Gastrocnemius medialis (tissue), 4 donors: Measurements from ENCODE around the gene RNU6-8. TPM values are rescaled to one million over a fixed set of nuclear protein-coding genes. Genes with fewer than 3 reads are reported as not detected.

Experiments used
- ATAC-seq, 2 donors: fragments of 150-250 bp; one replicate each; pipeline ENCODE4 v1.9.1; 2016
- DNase-seq, 2 donors: peaks; one replicate each; pipeline ENCODE4 v3.0.0-alpha.2; 2019
- H3K27ac ChIP-seq, 4 donors: fragments of 200-600 bp; sonication (generic); 1 replicate in 1 of 4; 2 replicates in 3 of 4; pipeline ENCODE4 v1.5.1; 2016 to 2018; ENCODE audit warnings: mild to moderate bottlenecking in 2 of 4, moderate library complexity in 1 of 4
- H3K27me3 ChIP-seq, 3 donors: fragments of 200-600 bp; sonication (generic) in 2 of 3; 1 replicate in 1 of 3; 2 replicates in 2 of 3; pipeline versions ENCODE4 v1.5.1 to v1.6.0; 2016 to 2019; ENCODE audit warnings: mild to moderate bottlenecking in 1 of 3, moderate library complexity in 1 of 3
- H3K36me3 ChIP-seq, 2 donors: fragments of 200-600 bp; sonication (generic) in 1 of 2; one replicate each; pipeline ENCODE4 v1.5.1; 2017 to 2018
- H3K4me1 ChIP-seq, 2 donors: fragments of 200-600 bp; sonication (generic) in 1 of 2; one replicate each; pipeline ENCODE4 v1.5.1; 2016 to 2017; ENCODE audit warnings: mild to moderate bottlenecking in 2 of 2
- H3K4me3 ChIP-seq, 4 donors: fragments of 200-600 bp; sonication (generic) in 3 of 4; 1 replicate in 1 of 4; 2 replicates in 3 of 4; pipeline ENCODE4 v1.5.1; 2016 to 2019; ENCODE audit warnings: mild to moderate bottlenecking in 2 of 4
- H3K9me3 ChIP-seq, 3 donors: fragments of 200-600 bp; sonication (generic) in 2 of 3; 1 replicate in 1 of 3; 2 replicates in 2 of 3; pipeline ENCODE4 v1.5.1; 2016 to 2019
- POLR2A ChIP-seq, 2 donors: fragments of 450-650 bp; IDR thresholded peaks; one replicate each; pipeline ENCODE4 v1.6.1; 2017; ENCODE audit warnings: antibody characterized with exemption in 2 of 2, mild to moderate bottlenecking in 2 of 2, moderate library complexity in 2 of 2
- in situ Hi-C, 4 donors: fragments of 200-750 bp; cut with MboI; loops; one replicate each; pipeline versions ENCODE4 v1.15.0 to v1.8.0; 2017; ENCODE audit warnings: low sequenced_read_pairs in 4 of 4
- intact Hi-C: fragments of 100-400 bp; cut with DNase I; formaldehyde crosslinking; loops from one replicate; pipeline ENCODE4 v1.15.1; 2023; ENCODE audit warnings: low total_unique reads
- total RNA-seq, 4 donors: library from RNA; depleted of rRNA; stranded (reverse); fragments of >200 nt; gene quantifications; one replicate each; pipeline versions ENCODE4 v1.1.0 to v1.2.3, GENCODE V29; 2016
- TF ChIP-seq, protein P1 (sequence below), 5 experiments: fragments of 450-650 bp in 3 of 5; fragments of 200-600 bp in 2 of 5; sonication (generic) in 2 of 5; IDR thresholded peaks in 4 of 5; conservative IDR thresholded peaks in 1 of 5; 1 replicate in 4 of 5; 2 replicates in 1 of 5; pipeline ENCODE4 v1.5.1; 2016 to 2019; ENCODE audit warnings: antibody characterized with exemption in 5 of 5, mild to moderate bottlenecking in 3 of 5, moderate library complexity in 3 of 5

The RNU6-8 gene
- total RNA-seq, result not detected

DNA sequence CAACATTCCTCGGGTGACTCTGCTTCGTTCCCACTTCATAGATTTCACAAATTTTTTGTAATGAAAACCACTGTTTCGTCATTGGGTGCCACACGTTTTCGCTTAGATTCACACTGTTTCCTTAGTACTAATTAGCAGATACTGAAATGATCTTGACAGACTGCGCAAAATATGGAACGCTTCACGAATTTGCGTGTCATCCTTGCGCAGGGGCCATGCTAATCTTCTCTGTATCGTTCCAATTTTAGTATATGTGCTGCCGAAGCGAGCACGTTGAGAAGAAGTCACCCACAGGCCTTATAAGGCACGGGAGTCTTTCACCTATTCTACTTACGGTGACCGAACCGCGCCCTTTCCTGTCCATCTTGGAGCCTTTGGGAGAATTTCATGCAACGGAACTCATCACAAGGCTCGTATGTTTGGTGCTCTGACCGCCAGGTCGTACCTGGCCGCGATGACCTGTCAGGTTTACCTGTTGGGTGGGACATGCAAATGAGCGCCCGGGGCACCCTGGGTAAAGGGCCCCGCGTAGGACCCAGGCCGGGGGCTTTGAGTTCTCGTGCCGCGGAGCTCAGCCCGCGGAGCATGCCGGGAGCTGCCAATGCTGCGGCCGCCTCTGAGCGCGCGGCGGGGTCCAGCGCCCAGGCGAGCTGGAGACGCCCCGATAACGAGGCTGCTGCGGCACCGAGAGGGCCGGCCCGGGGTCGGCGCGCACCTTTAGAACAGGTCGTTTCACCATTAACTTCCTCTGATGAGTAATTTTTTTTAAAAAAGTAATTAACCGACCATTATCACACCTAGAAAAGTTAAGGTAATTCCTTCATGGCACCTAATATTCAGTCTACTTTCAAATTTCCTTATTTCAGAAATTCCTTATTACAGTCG, at the start of gene RNU6-8:
RNU6-8 (minus strand) TSS at position 272 of the 885 bp plus-strand sequence.
- H3K4me3 ChIP-seq, result peak within 1 kb of the TSS; percentile 81 to 95 (median 84)
- H3K4me1 ChIP-seq, result peaks cover 11 to 17% of the 10 kb centered on the region in 2 donors
- H3K36me3 ChIP-seq, result no peaks in the 10 kb centered on the region
- peak; percentile 82 to 91 for DNase-seq
- H3K27ac ChIP-seq, result peak within 1 kb of the TSS; percentile 87 to 96 (median 92)
- in situ Hi-C loops, result loop anchor here in 3 of 4 donors (5.0 to 10.0 kb wide), 4 partner anchors 121 to 312 kb away; partner anchors contain the start of gene ARHGAP5 (in 2 of the 3)
- H3K9me3 ChIP-seq, result no peaks in the 10 kb centered on the region
- TF ChIP-seq, protein P1, sequence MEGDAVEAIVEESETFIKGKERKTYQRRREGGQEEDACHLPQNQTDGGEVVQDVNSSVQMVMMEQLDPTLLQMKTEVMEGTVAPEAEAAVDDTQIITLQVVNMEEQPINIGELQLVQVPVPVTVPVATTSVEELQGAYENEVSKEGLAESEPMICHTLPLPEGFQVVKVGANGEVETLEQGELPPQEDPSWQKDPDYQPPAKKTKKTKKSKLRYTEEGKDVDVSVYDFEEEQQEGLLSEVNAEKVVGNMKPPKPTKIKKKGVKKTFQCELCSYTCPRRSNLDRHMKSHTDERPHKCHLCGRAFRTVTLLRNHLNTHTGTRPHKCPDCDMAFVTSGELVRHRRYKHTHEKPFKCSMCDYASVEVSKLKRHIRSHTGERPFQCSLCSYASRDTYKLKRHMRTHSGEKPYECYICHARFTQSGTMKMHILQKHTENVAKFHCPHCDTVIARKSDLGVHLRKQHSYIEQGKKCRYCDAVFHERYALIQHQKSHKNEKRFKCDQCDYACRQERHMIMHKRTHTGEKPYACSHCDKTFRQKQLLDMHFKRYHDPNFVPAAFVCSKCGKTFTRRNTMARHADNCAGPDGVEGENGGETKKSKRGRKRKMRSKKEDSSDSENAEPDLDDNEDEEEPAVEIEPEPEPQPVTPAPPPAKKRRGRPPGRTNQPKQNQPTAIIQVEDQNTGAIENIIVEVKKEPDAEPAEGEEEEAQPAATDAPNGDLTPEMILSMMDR (IDR thresholded peaks at IDR 0.05 in 4 of 5, conservative IDR thresholded peaks at IDR 0.05 in 1 of 5), result no peak
- peak; percentile 84 to 88 for TF ChIP-seq POLR2A (IDR thresholded peaks at IDR 0.05)
- ATAC-seq, result peak; percentile 72 to 76
- intact Hi-C loops, result loop anchor here (5.0 to 10.0 kb wide), 6 partner anchors 49 to 1178 kb away; partner anchors contain the start of genes AP4S1, HEATR5A and STRN3
- no peaks in the 10 kb centered on the region for H3K27me3 ChIP-seq

DNA sequence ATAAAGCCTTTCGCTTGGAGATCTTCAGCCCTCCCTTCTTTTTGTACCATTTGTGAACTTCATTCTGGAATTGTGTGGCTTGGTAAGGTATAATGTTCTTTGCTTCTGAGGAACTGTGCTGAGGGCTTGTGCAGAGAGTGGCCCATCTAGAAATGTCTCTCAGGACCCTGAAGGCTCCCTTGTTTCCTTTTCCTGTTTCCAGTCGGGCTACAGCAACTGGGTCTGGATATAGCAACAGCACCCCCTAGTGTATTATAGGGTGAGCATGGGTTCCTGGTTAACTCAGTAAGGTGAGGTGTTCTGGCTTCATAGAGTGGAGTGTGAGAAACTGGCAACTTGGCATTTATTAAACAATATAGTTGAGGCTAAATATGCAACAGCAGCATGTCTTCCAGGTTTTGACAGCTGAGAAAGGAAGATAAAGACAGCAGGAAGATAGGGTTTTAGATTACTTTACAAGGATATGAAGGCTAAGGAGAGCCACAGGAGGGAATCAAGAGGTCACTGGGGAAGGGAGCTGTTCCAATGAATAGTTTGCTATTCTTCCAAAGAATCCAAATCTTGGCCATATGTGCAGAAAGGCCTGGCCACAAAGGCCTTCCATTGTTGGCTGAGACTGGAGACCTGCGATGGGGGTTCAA, 49.1 kb upstream of the RNU6-8 start:
- Histone ChIP-seq H3K4me3 (no peak overlapping the region), H3K27me3 (no peaks in the 10 kb centered on the region), H3K27ac (peak overlapping the region in 1 of 4 donors; percentile 40), H3K36me3 (no peaks in the 10 kb centered on the region), H3K4me1 (peaks cover 7 to 15% of the 10 kb centered on the region in 2 donors), H3K9me3 (no peaks in the 10 kb centered on the region)
- no peak for TF ChIP-seq POLR2A (IDR thresholded peaks at IDR 0.05)
- TF ChIP-seq, protein P1 (IDR thresholded peaks at IDR 0.05 in 4 of 5, conservative IDR thresholded peaks at IDR 0.05 in 1 of 5), result peak; percentile 50 to 89 (median 79)
- in situ Hi-C loops (loop anchor here (5.0 to 25.0 kb wide), 9 partner anchors 180 to 740 kb away; no protein-coding TSS in a partner anchor), intact Hi-C loops (loop anchor here (1.0 to 5.0 kb wide), 2 partner anchors 50 to 179 kb away; partner anchors contain the start of genes RNU6-7 and RNU6-8)
- peak; percentile 40 to 45 for DNase-seq
- peak; percentile 85 to 93 for ATAC-seq

DNA sequence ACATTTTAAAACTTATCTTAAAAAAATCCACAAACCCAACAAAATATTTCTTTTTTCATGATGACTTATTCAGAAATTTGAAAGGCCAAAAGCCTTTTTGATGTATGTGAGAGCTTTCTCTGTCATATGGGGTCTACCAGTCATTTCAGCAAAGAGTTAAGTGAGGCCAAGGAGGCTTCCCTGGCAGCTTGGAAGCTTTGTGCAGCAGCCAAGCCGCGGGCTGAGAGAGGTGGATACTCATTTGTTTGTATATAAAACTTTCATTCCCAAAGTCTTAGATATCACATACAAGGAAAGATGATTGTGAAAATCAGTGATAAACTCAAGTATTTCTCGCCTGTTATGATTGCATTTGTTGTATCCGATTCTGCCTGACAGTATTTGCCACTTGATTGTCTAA, 48.5 kb upstream of the RNU6-8 start:
- no peaks in the 10 kb centered on the region for H3K9me3 ChIP-seq
- no peak for DNase-seq
- H3K4me3 ChIP-seq, result no peak overlapping the region
- ATAC-seq, result no peak
- peak overlapping the region in 1 of 4 donors; percentile 40 for H3K27ac ChIP-seq
- peaks cover 7 to 15% of the 10 kb centered on the region in 2 donors for H3K4me1 ChIP-seq
- no peaks in the 10 kb centered on the region for H3K27me3 ChIP-seq
- TF ChIP-seq POLR2A (IDR thresholded peaks at IDR 0.05), result no peak
- TF ChIP-seq, protein P1 (IDR thresholded peaks at IDR 0.05 in 4 of 5, conservative IDR thresholded peaks at IDR 0.05 in 1 of 5), result no peak
- H3K36me3 ChIP-seq, result no peaks in the 10 kb centered on the region
- intact Hi-C loops (loop anchor here (5.0 kb wide), 1 partner anchor 49 kb away; the partner anchor contains the start of genes RNU6-7 and RNU6-8), in situ Hi-C loops (loop anchor here (5.0 to 25.0 kb wide), 9 partner anchors 179 to 739 kb away; no protein-coding TSS in a partner anchor)

DNA sequence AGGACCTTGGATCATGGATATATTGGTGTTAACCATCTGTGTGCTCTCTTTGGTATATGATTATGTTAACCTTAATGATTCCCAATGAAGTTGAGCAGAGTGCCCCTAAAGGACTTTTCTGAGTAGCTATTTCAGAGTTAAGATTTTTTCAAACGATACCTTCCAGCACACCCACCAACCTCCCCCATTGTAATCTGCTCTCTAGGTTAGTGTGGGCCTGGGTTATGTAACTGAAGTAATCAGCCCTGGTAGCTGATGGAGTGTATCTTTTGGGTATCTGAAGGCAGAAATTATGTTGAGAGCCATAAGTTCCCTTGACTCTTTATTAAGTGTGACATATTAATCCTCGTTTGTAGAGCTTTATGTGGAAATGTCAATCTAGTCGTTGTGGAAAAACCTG, 47.6 kb upstream of the RNU6-8 start:
- Histone ChIP-seq H3K27me3 (no peaks in the 10 kb centered on the region), H3K36me3 (no peaks in the 10 kb centered on the region), H3K9me3 (no peaks in the 10 kb centered on the region), H3K4me1 (peaks cover 7 to 15% of the 10 kb centered on the region in 2 donors), H3K4me3 (no peak overlapping the region), H3K27ac (no peak overlapping the region)
- intact Hi-C loops, result loop anchor here (5.0 kb wide), 1 partner anchor 48 kb away; the partner anchor contains the start of genes RNU6-7 and RNU6-8
- TF ChIP-seq, protein P1 (IDR thresholded peaks at IDR 0.05 in 4 of 5, conservative IDR thresholded peaks at IDR 0.05 in 1 of 5), result no peak
- TF ChIP-seq POLR2A (IDR thresholded peaks at IDR 0.05), result no peak
- in situ Hi-C loops, result loop anchor here (5.0 to 25.0 kb wide), 9 partner anchors 178 to 738 kb away; no protein-coding TSS in a partner anchor
- no peak for ATAC-seq
- DNase-seq, result no peak
